Urinary bladder (tissue), 4 donors: ENCODE results near the gene SZRD1. TPM values are rescaled to one million over a fixed set of nuclear protein-coding genes. Genes with fewer than 3 reads are reported as not detected.

Source experiments
- DNase-seq: peaks from one replicate; pipeline ENCODE4 v3.0.0-alpha.2; 2015; ENCODE audit errors: extremely low spot score
- H3K27ac ChIP-seq: one replicate; pipeline ENCODE4 v1.5.1; 2013; ENCODE audit warnings: low read depth, mild to moderate bottlenecking, moderate library complexity
- H3K36me3 ChIP-seq: one replicate; pipeline ENCODE4 v1.6.1; 2013; ENCODE audit warnings: mild to moderate bottlenecking, moderate library complexity; ENCODE audit not compliant: insufficient read depth
- H3K4me1 ChIP-seq: one replicate; pipeline ENCODE4 v1.6.1; 2013; ENCODE audit warnings: mild to moderate bottlenecking, moderate library complexity; ENCODE audit not compliant: insufficient read depth
- H3K4me3 ChIP-seq: one replicate; pipeline ENCODE4 v1.5.1; 2013; ENCODE audit warnings: low read depth, low read length
- WGBS: extraction: QIAGEN DNeasy Blood & Tissue Kit; methylation state at CpG from one replicate; pipeline ENCODE4 v1.1.7; 2013; 5-methylcytosine and 5-hydroxymethylcytosine counted together
- polyA plus RNA-seq: library from polyadenylated mRNA; stranded (reverse); fragments of 200-250 nt; gene quantifications from one replicate; pipeline ENCODE4 v1.2.3, GENCODE V29; 2013
- total RNA-seq: library from RNA; depleted of rRNA; stranded (reverse); fragments of >200 nt; gene quantifications from one replicate; pipeline ENCODE4 v1.2.3, GENCODE V29; 2014
- donor health status: healthy with polysubstance abuse.
- donor health status: healthy.

Gene SZRD1
- total and polyA plus RNA-seq, 2 donors: 17.8 to 115 TPM

- H3K4me3 ChIP-seq: no peak overlapping the region
- no peaks in the 10 kb centered on the region for H3K36me3 ChIP-seq
- peaks cover 2% of the 10 kb centered on the region for H3K4me1 ChIP-seq
- DNase-seq: no peak
- 25% methylated on average over 15 of the region's 15 CpGs for WGBS
- H3K27ac ChIP-seq: no peak overlapping the region
These were observed 8.7 kb downstream of the SZRD1 start for GRCh38 chr1:16375521-16376340.

GRCh38 chr1:16376971-16377370 lies 9.9 kb downstream of the SZRD1 start:
- WGBS: 70% methylated on average over 4 of the region's 4 CpGs
- no peak overlapping the region for H3K4me3 ChIP-seq
- no peaks in the 10 kb centered on the region for H3K36me3 ChIP-seq
- H3K4me1 ChIP-seq: peaks cover 2% of the 10 kb centered on the region
- no peak overlapping the region for H3K27ac ChIP-seq
- DNase-seq: no peak

- Histone ChIP-seq H3K36me3 (no peaks in the 10 kb centered on the region), H3K27ac (no peak overlapping the region), H3K4me3 (no peak overlapping the region), H3K4me1 (peaks cover 2% of the 10 kb centered on the region)
- 74% methylated on average over 7 of the region's 7 CpGs for WGBS
- DNase-seq: no peak
These were observed 11.4 kb downstream of the SZRD1 start for GRCh38 chr1:16378443-16378842.

GRCh38 chr1:16380868-16381267 lies 13.8 kb downstream of the SZRD1 start:
- no peak for DNase-seq
- no peaks in the 10 kb centered on the region for H3K4me1 ChIP-seq
- no peak overlapping the region for H3K27ac ChIP-seq
- no peaks in the 10 kb centered on the region for H3K36me3 ChIP-seq
- 92% methylated on average over 4 of the region's 4 CpGs for WGBS
- H3K4me3 ChIP-seq: no peak overlapping the region

GRCh38 chr1:16383888-16384287 lies 16.8 kb downstream of the SZRD1 start:
- 81% methylated on average over 5 of the region's 5 CpGs for WGBS
- Histone ChIP-seq H3K27ac (no peak overlapping the region), H3K4me1 (no peaks in the 10 kb centered on the region), H3K4me3 (no peak overlapping the region), H3K36me3 (no peaks in the 10 kb centered on the region)
- DNase-seq: no peak

GRCh38 chr1:16385659-16386453 lies 18.8 kb downstream of the SZRD1 start:
- Histone ChIP-seq H3K27ac (no peak overlapping the region), H3K4me3 (no peak overlapping the region), H3K4me1 (no peaks in the 10 kb centered on the region), H3K36me3 (no peaks in the 10 kb centered on the region)
- no peak for DNase-seq
- whole genome bisulfite sequencing: 89% methylated on average over 9 of the region's 9 CpGs

GRCh38 chr1:16386454-16387113 lies 19.5 kb downstream of the SZRD1 start:
- Histone ChIP-seq H3K27ac (no peak overlapping the region), H3K4me1 (no peaks in the 10 kb centered on the region), H3K4me3 (no peak overlapping the region), H3K36me3 (no peaks in the 10 kb centered on the region)
- WGBS: 44% methylated on average over 5 of the region's 5 CpGs
- DNase-seq: no peak

GRCh38 chr1:16387201-16388188 lies 20.5 kb downstream of the SZRD1 start:
- H3K4me3 ChIP-seq: no peak overlapping the region
- H3K36me3 ChIP-seq: no peaks in the 10 kb centered on the region
- H3K4me1 ChIP-seq: no peaks in the 10 kb centered on the region
- no peak overlapping the region for H3K27ac ChIP-seq
- no peak for DNase-seq
- WGBS: 56% methylated on average over 14 of the region's 14 CpGs

GRCh38 chr1:16391411-16391810 lies 24.4 kb downstream of the SZRD1 start:
- 66% methylated on average over 3 of the region's 3 CpGs for WGBS
- Histone ChIP-seq H3K4me3 (no peak overlapping the region), H3K4me1 (no peaks in the 10 kb centered on the region), H3K36me3 (no peaks in the 10 kb centered on the region), H3K27ac (no peak overlapping the region)
- no peak for DNase-seq

- 77% methylated on average over 21 of the region's 21 CpGs for WGBS
- no peaks in the 10 kb centered on the region for H3K4me1 ChIP-seq
- no peak overlapping the region for H3K4me3 ChIP-seq
- H3K36me3 ChIP-seq: no peaks in the 10 kb centered on the region
- no peak overlapping the region for H3K27ac ChIP-seq
- no peak for DNase-seq
These were observed 25.9 kb downstream of the SZRD1 start for GRCh38 chr1:16392740-16393569.

- no peak overlapping the region for H3K27ac ChIP-seq
- H3K4me3 ChIP-seq: no peak overlapping the region
- WGBS: 91% methylated on average over 10 of the region's 10 CpGs
- no peak for DNase-seq
- no peaks in the 10 kb centered on the region for H3K4me1 ChIP-seq
- no peaks in the 10 kb centered on the region for H3K36me3 ChIP-seq
These were observed 26.8 kb downstream of the SZRD1 start for GRCh38 chr1:16393570-16394521.
